Umbilical cord (tissue), 2 donors: Measurements from ENCODE around the gene FUT6. TPM values are rescaled to one million over a fixed set of nuclear protein-coding genes. Genes with fewer than 3 reads are reported as not detected.

Experiments
- DNase-seq: peaks from one replicate; pipeline ENCODE4 v3.0.0-alpha.2; 2015; ENCODE audit warnings: low spot score
- total RNA-seq: library from RNA; depleted of rRNA; stranded (reverse); fragments of >200 nt; gene quantifications from one replicate; pipeline ENCODE4 v1.2.3, GENCODE V29; 2014; ENCODE audit warnings: low replicate concordance; ENCODE audit not compliant: insufficient read depth

Gene FUT6
- total RNA-seq, 1 donor from 2014 or later: 1.7 TPM

DNA sequence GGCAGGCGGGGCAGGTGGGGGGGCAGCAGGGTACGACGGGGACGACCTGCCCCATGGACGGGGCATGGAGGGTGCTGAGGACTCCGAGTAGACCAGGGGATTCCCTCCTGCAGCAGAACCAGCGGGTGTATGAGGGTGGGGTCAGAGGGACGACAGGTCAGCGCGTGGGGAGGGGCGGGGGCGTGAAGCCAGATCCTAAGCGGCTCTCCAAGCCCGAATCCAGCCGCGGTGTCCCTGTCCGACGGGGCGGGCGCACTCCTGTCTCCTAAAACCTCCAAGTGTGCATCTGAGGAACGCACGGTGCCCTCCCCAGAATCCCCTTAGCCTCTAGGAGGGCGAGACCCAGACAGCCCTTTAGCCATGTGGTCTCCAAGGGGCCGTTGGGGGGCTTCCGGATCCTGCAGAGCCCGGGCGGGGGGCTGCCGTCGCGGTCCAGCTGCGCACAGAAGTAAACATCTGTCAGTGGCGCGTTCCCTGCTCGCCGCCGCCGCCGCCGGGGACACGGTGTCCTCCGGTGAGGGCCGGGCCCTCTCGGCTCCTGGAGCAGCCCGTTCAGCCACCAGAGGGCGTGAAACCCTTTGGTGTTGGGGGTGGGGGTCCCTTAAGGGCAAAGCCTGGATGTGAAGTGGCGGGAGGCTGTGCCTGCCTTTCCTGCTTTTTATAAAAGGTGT, 33.9 kb downstream of the FUT6 start:
- peak; percentile 69 for DNase-seq

DNA sequence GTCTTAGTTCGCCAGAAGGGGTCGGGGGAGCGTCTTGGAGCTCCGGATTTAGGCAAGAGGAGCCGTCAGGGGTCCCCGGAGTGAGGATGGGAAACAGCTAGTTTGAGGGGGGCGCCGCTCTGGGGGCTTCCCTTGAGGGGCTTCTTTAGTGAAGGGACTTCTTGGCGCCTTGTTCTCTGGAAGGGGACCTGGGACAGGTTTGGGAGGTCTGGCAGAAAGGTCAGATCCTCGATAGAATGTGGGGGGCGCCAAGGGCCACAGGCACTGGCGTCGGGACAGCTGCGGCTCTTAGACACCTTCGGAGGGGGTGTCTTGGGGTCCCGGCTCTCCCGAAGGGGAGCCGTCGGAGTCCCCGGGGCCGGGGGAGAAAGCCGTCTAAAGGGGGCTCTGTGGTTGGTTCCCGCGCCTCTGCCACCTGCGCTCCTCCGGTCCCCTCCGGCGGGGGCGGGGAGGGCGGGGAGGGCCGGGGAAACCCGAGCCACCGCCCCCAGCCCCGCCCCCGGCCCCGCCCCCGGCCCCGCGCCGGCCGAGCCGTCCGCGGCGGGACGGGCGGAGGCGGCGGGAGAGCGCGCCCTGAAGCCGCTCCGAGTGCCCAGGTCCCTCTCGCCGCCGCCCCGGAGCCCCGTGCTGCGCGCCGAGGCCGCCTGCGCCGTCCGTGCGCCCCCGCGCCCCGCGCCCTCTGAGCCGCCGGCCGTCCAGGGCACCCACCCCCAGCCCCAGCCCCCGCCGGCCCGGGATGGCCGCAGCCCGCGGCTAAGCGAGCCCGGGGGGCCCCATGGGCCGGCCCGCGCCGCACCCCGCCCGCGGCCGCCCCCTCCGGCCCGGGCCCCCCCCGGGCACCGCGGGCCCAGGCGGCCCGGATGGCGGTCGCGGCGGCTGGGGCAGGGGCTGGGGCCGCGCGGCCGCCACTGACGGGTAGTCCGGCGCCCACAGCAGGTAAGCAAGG, 34.7 kb downstream of the FUT6 start, which contains the start of gene NRTN:
Gene NRTN, plus strand, starts transcription at position 552 of the 946 bp plus-strand sequence. CDS start 19,099 bp downstream, outside the sequence.
- no peak for DNase-seq

DNA sequence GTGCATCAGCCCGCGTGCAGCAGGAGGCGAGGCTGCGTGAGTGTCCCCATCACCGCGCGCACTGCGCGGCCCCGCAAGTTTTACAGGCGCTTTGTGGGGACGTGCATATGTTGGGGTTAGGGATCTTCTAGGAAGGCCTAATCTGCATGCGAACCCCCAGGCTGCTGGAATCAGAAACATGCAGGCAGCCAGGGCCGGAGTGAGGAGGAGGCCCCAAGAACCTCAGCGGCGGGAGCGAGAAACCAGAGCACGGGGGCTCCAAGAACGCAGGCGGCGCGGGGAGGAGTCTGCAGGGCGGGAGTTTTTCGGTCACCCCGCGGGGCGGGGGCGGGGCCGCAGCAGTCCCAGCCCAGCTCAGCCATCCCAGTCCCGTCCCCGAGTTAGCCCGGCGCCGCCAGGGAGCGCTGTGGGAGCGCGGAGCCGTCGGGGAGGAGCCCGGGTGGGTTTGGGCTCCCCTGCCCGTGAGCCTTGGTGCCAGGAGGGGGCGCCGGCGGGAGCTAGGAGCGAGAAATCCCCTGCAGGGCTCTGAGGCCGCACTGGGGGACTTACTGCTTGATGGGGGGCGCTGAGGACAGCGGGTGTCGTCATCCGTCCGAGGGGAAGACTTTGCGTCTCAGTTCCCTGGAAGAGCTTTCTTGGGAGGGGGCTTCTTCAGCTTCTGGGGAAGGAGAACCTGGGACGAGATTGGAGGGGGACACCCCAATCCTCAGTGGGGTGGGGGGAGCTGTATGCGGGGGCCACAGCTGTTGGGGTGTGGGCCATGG, 35.6 kb downstream of the FUT6 start:
- DNase-seq: peak; percentile 93

DNA sequence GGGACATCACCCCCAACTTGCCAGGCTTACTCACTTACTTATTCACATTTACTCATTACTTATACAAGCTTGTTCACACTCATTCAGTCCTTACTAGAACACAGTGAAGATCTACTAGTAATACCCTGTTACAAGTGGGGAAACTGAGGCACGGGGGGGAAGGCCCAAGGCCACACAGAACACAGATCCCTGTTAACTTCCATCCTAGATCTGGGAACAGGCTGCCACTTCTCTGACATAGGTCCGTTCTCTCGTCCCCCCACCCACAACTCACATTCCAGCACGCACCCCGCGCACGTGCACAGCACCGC, 36.1 kb downstream of the FUT6 start:
- no peak for DNase-seq

DNA sequence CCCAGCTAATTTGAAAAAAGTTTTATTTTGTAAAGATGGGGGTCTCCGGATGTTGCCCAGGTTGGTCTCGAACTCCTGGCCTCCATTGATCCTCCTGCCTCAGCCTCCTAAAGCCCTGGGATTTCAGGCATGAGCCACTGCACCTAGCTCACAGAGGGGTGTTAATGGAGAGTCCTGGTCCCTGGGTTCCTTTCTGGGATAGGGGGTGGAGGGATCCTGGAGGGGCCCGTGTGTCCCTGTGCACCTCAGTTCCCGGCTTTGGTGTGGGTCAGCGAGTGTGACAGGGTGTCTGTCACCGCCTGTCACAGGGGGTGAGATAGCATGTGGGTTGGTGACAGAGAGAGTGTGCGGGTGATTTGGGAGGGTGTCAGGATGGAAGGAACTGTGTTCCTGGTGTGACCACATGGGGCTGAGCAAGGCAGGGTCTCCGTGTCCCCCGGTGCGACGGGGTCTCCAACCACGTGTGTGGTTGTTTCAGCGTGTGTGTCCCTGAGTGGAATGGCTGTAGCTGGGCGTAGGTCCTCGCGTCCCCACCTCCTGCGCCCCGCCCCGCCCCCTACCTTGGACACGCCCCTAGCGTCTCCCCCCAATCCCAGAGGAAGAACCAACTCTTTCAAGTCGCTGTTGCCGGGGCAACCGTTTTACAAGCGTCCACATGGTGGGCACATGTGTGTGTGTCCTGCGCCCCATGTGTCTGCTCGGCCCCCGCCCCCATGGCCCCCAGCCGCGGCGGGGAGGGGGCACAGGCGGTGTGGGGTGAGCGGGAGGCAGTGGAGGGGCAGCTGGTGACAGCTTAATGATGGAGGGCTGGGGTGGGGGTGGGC, 37.5 kb downstream of the FUT6 start:
- DNase-seq: peak; percentile 52

GRCh38 chr19:5800361-5801270, 38.9 kb downstream of the FUT6 start:
- DNase-seq: no peak

DNA sequence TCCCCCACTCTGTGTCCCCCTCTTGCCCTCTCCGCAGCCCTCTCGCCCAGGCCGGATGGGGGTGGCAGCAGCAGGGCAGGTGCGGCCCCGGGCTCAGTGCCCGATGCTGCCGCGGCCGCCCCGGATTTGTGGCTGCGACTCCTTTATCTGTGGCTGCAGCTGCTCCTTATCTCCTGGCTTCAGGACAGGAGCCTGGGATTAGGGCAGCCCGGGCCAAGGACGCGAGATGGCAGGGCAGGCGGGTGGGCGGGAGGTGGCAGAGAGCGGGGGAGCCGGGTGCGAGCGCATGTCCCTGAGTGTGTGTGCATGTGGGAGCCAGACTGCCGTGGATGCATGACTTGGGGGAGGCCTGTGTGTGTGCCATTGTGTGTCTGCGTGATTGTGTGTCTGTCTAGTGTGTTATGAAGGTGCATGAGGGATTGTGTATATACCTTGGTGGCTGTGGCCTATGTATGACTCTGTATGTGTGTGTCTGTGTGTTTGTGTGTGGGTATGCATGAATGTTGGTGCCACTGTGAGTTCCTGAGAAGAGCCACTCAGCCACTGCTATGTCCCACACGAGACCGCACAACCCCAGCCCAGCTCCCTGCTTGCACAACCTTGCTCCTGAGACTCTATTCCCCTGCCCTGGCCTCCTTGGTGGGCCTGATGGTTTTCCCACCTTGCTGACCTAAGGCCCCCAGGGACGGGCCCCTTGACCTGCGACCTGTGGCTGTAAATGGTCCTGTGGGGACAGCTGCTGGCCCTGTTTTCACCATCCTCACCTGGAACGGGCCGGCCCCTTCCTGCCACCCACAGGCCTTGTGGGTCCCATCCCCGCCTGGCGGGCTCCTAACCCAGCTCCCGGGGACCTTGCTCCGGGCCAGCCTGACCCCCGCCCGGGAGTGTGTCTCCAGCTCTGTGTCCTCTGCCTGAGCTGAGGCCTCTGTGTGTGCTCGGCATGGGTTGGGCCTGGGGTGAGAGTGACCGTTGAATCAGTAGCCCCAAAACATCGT, 40.0 kb downstream of the FUT6 start:
- peak; percentile 36 for DNase-seq

- DNase-seq: no peak
Observed at GRCh38 chr19:5798244-5798643, 41.3 kb downstream of the FUT6 start.

DNA sequence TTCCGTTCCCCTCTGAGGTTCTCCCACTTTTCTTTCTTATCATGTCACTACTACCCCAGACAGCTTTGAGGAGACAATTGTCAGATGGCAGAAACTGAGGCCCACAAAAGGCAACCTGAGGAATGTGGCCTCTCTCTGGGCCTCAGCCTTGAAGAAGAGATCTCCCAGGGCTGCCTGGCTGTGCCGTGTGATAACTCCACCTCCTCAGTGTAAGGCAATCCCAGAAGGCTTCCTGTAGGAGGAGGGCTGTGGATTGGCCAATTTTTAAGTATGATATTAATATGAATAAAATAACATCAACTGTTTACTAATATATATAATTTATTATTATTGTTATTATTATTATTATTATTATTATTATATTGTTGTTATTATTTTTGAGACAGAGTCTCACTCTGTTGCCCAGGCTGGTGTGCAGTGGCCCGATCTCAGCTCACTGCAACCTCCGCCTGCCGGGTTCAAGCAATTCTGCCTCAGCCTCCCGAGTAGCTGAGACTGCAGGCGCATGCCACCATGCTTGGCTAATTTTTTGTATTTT, 44.1 kb downstream of the FUT6 start:
- DNase-seq: no peak

DNA sequence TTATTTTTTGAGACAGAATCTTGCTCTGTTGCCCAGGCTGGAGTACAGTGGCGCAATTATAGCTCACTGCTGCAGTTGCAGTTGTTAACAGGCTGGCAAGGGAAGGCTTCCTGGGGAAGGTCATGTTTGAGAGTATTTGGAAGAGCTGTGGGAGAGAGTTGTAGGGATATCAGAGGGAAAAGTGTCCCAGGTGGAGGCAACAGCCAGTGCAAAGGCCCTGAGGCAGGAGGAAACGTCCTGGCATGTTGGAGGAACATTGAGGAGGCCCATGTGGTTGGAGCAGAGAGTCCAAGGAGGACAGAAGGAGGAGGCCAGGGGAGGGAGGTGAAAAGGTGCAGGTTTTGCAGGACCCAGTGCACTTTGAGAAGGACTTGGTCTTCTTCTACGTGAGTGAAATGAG, 46.3 kb downstream of the FUT6 start:
- DNase-seq: no peak

DNA sequence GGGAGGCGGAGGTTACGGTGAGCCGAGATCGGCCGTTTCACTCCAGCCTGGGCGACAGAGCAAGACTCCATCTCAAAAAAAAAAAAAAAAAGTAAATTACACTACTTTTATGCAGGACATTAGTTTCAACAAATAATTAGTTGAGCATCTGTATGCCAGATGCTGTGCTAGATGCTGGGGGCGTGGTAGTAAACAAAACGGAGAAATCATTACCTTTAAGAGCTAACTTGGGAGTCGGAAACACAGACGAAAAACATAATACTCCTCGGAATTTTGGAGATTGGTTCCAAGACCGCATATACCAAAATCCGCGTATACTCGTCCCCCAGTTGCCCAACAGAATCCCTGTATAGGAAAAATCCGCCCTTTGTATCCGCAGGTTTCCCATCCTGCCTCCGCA, 47.3 kb downstream of the FUT6 start:
- DNase-seq: no peak

DNA sequence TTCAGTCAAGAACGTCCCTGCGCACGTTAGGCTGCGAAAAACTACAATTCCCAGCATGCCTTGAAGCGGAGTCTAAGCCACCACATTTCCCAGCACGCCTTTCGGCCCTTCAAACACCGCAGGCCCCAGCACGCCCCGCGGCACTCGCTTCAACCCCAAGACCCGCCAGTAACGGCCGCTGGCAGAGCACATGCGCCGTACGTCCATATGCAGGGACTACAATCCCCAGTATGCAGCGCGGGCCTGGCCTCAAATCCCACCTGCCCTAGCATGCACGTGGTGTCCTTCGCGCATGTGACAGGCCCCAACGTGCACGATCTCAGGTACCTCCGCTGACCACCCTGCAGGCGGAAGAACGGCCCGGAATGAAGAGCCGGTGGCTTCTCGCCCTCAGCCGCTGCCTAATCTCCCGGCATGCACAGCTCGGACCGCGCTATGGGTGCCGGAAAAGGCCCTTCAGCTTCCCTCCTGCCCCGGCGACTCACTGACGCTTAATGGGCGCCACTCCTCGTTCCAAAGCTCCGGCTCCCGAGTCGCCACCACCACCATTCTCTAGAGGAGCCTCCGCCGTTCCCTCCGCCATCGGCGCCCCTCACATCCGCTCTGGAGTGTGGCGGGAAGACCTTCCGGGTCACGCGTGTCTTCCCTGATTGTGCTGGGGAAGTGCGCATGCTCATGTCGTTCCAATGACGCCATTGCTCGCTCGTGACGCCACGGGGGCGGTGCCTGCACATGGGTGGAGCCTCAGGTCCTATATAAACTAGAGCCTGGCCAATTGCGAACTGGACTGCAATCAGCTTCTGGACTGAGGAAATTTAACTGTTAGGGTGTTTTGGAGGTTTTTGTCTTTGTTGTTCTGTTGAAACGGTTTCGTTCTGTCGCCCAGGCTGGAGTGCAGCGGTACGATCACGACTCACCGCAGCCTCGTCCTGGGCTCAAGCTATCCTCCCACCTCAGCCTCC, 48.7 kb downstream of the FUT6 start, which contains the start of gene DUS3L:
Gene DUS3L, minus strand, starts transcription at position 605 of the 962 bp plus-strand sequence. Its CDS starts 22 bp downstream, at position 583.
- peak; percentile 99 for DNase-seq

GRCh38 chr19:5789886-5790558, 49.5 kb downstream of the FUT6 start:
- DNase-seq: no peak

DNA sequence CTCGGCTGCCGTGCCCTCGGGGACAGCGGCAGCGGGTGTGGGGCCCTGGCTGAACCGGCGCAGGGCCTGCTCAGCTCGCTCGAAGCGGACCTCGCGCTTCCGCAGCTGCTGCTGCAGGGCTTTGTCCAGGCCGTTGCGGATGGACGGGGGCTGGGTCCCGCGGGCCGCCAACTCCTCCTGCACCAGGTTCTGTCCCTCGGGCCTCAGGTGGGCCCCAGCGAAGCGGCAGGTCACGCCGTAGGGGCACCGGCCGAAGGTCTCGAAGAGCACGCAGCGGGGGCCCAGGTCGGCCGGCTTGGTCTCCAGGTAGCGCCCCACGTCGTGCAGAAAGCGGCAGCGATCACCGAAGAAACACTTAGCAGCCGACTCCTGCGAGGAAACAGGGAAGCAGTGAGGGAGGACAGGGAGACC, 50.1 kb downstream of the FUT6 start:
- DNase-seq: no peak

DNA sequence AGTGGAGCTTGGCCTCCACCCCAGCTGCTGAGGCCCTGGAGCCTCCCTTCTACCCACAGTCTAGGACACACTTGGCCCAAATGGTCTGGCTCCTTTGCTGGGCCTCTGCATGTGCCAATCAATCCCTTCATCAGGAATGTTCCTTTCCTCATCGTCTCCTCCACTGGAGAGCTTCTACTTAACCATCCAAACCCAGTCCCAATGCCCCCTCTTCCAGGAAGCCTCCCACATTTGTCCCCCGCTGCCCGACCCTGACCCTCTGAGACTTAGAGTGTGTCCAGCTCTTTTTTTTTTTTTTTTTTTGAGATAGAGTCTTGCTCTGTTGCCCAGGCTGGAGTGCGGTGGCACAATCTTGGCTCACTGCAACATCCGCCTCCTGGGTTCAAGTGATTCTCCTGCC, 51.1 kb downstream of the FUT6 start:
- DNase-seq: no peak

GRCh38 chr19:5787409-5788182, 51.9 kb downstream of the FUT6 start:
- no peak for DNase-seq
